Frontal cortex (tissue), 4 donors: ENCODE measurements around the gene CCNK. TPM values are rescaled to one million over a fixed set of nuclear protein-coding genes. Genes with fewer than 3 reads are reported as not detected.

Experiments
- DNase-seq, 2 donors: peaks; one replicate each; pipeline ENCODE4 v3.0.0; 2012; ENCODE audit warnings: low spot score in 2 of 2
- FAIRE-seq: peaks from 2 replicates; lab custom pipeline; 2012; peaks lifted over from hg19 to GRCh38; lab: Jason Lieb, UNC
- total RNA-seq: library from RNA; depleted of rRNA; stranded (reverse); fragments of >200 nt; gene quantifications from one replicate; pipeline ENCODE4 v1.2.3, GENCODE V29; 2014
- donor health status: control.
- donor health status: control.
- donor health status: control.

CCNK gene
- total RNA-seq, 1 donor from 2014 or later: 19.2 TPM

- DNase-seq: no peak
Measured at GRCh38 chr14:99516871-99517642, 35.8 kb downstream of the CCNK start.

GRCh38 chr14:99517643-99518381 lies 36.6 kb downstream of the CCNK start:
- FAIRE-seq: no peak

More at GRCh38 chr14:99516871-99517642, 35.8 kb downstream of the CCNK start:
- FAIRE-seq: no peak

GRCh38 chr14:99518441-99519346 lies 37.5 kb downstream of the CCNK start:
- FAIRE-seq: no peak
- peak; percentile 79 to 89 for DNase-seq

More at GRCh38 chr14:99517643-99518381, 36.6 kb downstream of the CCNK start:
- no peak for DNase-seq

GRCh38 chr14:99519347-99519881 lies 38.2 kb downstream of the CCNK start:
- FAIRE-seq (no peak), DNase-seq (no peak)

- FAIRE-seq (no peak), DNase-seq (no peak)
Measured at GRCh38 chr14:99519931-99520421, 38.8 kb downstream of the CCNK start.

- DNase-seq (no peak), FAIRE-seq (no peak)
Measured at GRCh38 chr14:99520571-99521081, 39.4 kb downstream of the CCNK start.

- DNase-seq (no peak), FAIRE-seq (no peak)
Measured at GRCh38 chr14:99521176-99522024, 40.2 kb downstream of the CCNK start.

GRCh38 chr14:99522025-99522401 lies 40.8 kb downstream of the CCNK start:
- no peak for FAIRE-seq
- no peak for DNase-seq

- DNase-seq (no peak), FAIRE-seq (no peak)
Measured at GRCh38 chr14:99522457-99522891, 41.3 kb downstream of the CCNK start.

GRCh38 chr14:99522934-99523703 lies 41.9 kb downstream of the CCNK start:
- FAIRE-seq: no peak
- no peak for DNase-seq

- DNase-seq (no peak), FAIRE-seq (no peak)
Measured at GRCh38 chr14:99523704-99524055, 42.5 kb downstream of the CCNK start.

GRCh38 chr14:99524091-99524661 lies 43.0 kb downstream of the CCNK start:
- no peak for FAIRE-seq
- DNase-seq: no peak

GRCh38 chr14:99524804-99525698 lies 43.8 kb downstream of the CCNK start:
- DNase-seq (peak in 1 of 2 donors; percentile 59), FAIRE-seq (no peak)

- FAIRE-seq (no peak), DNase-seq (no peak)
Measured at GRCh38 chr14:99525699-99526080, 44.5 kb downstream of the CCNK start.

GRCh38 chr14:99527026-99527425 lies 45.8 kb downstream of the CCNK start:
- DNase-seq: no peak
- FAIRE-seq: no peak

- no peak for FAIRE-seq
- DNase-seq: no peak
Measured at GRCh38 chr14:99527427-99528076, 46.3 kb downstream of the CCNK start.
